ENCODE data around the gene TRIM25. TPM values are rescaled to one million over a fixed set of nuclear protein-coding genes. Genes with fewer than 3 reads are reported as not detected.

Gene TRIM25
- total RNA-seq, 1 donor from 2014 or later, result 25.6 TPM

GRCh38 chr17:56892333-56892732 lies 21.5 kb downstream of the TRIM25 start:
- no peak overlapping the region for H3K27ac Mint-ChIP-seq (ENCODE audit: unreplicated experiment)
- no peak overlapping the region for H3K4me3 Mint-ChIP-seq
- TF ChIP-seq CTCF (conservative IDR thresholded peaks at IDR 0.05), result no peak
- peaks cover 33% of the 10 kb centered on the region for H3K36me3 Mint-ChIP-seq (ENCODE audit: low read depth)
- no peaks in the 10 kb centered on the region for H3K27me3 Mint-ChIP-seq (ENCODE audit: low read depth)
- H3K4me1 Mint-ChIP-seq, result no peaks in the 10 kb centered on the region
- no peak for DNase-seq (ENCODE audit: low read depth, low spot score)
- peaks cover 7% of the 10 kb centered on the region for H3K9me3 Mint-ChIP-seq

DNA sequence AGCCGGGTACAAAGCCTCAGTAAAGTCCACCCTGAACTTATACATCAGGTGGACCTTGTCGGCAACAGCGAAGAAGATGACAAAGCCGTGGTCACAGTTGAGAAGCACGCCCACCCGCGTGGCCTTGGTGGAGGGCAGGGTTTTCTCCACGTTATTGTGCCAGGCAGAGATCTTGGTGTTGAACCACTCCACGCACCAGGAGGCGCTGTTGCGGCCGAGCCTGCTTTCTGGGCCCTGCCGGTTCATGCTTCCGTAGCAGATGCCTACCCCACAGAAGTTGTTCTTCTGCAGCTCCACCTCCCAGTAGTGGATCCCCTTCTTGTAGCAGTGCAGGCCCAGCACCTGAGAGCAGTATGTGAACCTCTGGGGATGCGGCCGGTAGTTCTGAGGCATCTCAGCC lies 22.1 kb downstream of the TRIM25 start:
- no peak for DNase-seq (ENCODE audit: low read depth, low spot score)
- no peak overlapping the region for H3K27ac Mint-ChIP-seq (ENCODE audit: unreplicated experiment)
- TF ChIP-seq CTCF (conservative IDR thresholded peaks at IDR 0.05), result peak; percentile 27

GRCh38 chr17:56890906-56891674 lies 22.8 kb downstream of the TRIM25 start:
- H3K36me3 Mint-ChIP-seq (ENCODE audit: low read depth), result peaks cover 43% of the 10 kb centered on the region
- H3K4me3 Mint-ChIP-seq, result no peak overlapping the region
- DNase-seq (ENCODE audit: low read depth, low spot score), result no peak
- no peak for TF ChIP-seq CTCF (conservative IDR thresholded peaks at IDR 0.05)
- no peaks in the 10 kb centered on the region for H3K27me3 Mint-ChIP-seq (ENCODE audit: low read depth)
- H3K9me3 Mint-ChIP-seq, result peaks cover 13% of the 10 kb centered on the region
- H3K27ac Mint-ChIP-seq (ENCODE audit: unreplicated experiment), result no peak overlapping the region
- no peaks in the 10 kb centered on the region for H3K4me1 Mint-ChIP-seq

More for the DNA sequence above, 22.1 kb downstream of the TRIM25 start:
- Mint-ChIP-seq H3K36me3 (ENCODE audit: low read depth) (peaks cover 37% of the 10 kb centered on the region), H3K4me3 (no peak overlapping the region), H3K9me3 (peaks cover 10% of the 10 kb centered on the region), H3K4me1 (no peaks in the 10 kb centered on the region), H3K27me3 (ENCODE audit: low read depth) (no peaks in the 10 kb centered on the region)

- no peak for TF ChIP-seq CTCF (conservative IDR thresholded peaks at IDR 0.05)
- no peak for DNase-seq (ENCODE audit: low read depth, low spot score)
- Mint-ChIP-seq H3K4me3 (no peak overlapping the region), H3K27me3 (ENCODE audit: low read depth) (no peaks in the 10 kb centered on the region), H3K27ac (ENCODE audit: unreplicated experiment) (no peak overlapping the region), H3K4me1 (peaks cover 2% of the 10 kb centered on the region), H3K9me3 (peaks cover 13% of the 10 kb centered on the region), H3K36me3 (ENCODE audit: low read depth) (peaks cover 43% of the 10 kb centered on the region)
These were observed 23.5 kb downstream of the TRIM25 start for GRCh38 chr17:56890390-56890789.

GRCh38 chr17:56887552-56888467 lies 26.0 kb downstream of the TRIM25 start:
- Mint-ChIP-seq H3K4me3 (no peak overlapping the region), H3K9me3 (peaks cover 13% of the 10 kb centered on the region), H3K36me3 (ENCODE audit: low read depth) (peaks cover 41% of the 10 kb centered on the region)

More at GRCh38 chr17:56887552-56888467, 26.0 kb downstream of the TRIM25 start:
- peaks cover 12% of the 10 kb centered on the region for H3K4me1 Mint-ChIP-seq
- TF ChIP-seq CTCF (conservative IDR thresholded peaks at IDR 0.05), result no peak
- DNase-seq (ENCODE audit: low read depth, low spot score), result no peak
- H3K27me3 Mint-ChIP-seq (ENCODE audit: low read depth), result no peaks in the 10 kb centered on the region
- H3K27ac Mint-ChIP-seq (ENCODE audit: unreplicated experiment), result no peak overlapping the region

Data from neural crest cell (in vitro differentiated cells).